Choroid plexus epithelial cell (primary cell): Measurements from ENCODE around the gene ZNHIT2.

Experiments used
- DNase-seq: peaks from one replicate; pipeline ENCODE4 v3.0.0-alpha.2; 2010; ENCODE audit warnings: low read depth
- H3K4me3 ChIP-seq: 2 replicates; pipeline ENCODE4 v1.5.1; 2011; ENCODE audit warnings: low read depth, mild to moderate bottlenecking, control low read depth, low read length, moderate library complexity
- CTCF ChIP-seq: conservative IDR thresholded peaks from 2 replicates; pipeline ENCODE4 v1.5.1; 2011; ENCODE audit warnings: low read depth, mild to moderate bottlenecking, control low read depth, inconsistent platforms, low read length, moderate library complexity

The ZNHIT2 gene

GRCh38 chr11:65117206-65118096 is at the start of gene ZNHIT2:
ZNHIT2 (minus strand) TSS chr11:65117701; CDS start chr11:65117653, 48 bp downstream.
- TF ChIP-seq CTCF: peak; percentile 91
- peak within 1 kb of the TSS; percentile 94 for H3K4me3 ChIP-seq
- peak; percentile 99 for DNase-seq

GRCh38 chr11:65166893-65167292 is 49.4 kb upstream of the ZNHIT2 start:
- no peak for TF ChIP-seq CTCF
- no peak for DNase-seq

GRCh38 chr11:65165410-65166317 is 48.2 kb upstream of the ZNHIT2 start:
- no peak for TF ChIP-seq CTCF
- H3K4me3 ChIP-seq: peak overlapping the region; percentile 43
- peak; percentile 31 for DNase-seq

More at GRCh38 chr11:65166893-65167292, 49.4 kb upstream of the ZNHIT2 start:
- no peak overlapping the region for H3K4me3 ChIP-seq

- no peak for TF ChIP-seq CTCF
- no peak overlapping the region for H3K4me3 ChIP-seq
- DNase-seq: no peak
Measured at GRCh38 chr11:65163684-65164083, 46.2 kb upstream of the ZNHIT2 start.

DNA sequence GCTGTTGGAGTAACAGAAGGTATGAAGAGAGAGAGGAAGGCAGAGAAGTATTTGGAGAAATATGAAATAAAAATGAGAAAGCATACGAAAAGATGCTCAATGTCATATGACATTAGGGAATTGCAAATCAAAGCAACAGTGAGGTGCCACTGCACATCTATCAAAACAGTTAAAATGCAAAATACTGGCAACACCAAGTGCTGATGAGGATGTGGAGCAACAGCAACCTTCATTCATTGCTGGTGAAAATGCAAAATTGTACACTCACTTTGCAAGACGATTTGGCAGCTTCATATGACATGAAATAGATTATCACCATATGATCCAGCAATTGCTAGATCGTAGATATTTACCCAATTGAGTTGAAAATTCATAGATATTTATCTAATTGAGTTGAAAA is 43.1 kb upstream of the ZNHIT2 start:
- no peak for TF ChIP-seq CTCF
- H3K4me3 ChIP-seq: no peak overlapping the region
- no peak for DNase-seq

DNA sequence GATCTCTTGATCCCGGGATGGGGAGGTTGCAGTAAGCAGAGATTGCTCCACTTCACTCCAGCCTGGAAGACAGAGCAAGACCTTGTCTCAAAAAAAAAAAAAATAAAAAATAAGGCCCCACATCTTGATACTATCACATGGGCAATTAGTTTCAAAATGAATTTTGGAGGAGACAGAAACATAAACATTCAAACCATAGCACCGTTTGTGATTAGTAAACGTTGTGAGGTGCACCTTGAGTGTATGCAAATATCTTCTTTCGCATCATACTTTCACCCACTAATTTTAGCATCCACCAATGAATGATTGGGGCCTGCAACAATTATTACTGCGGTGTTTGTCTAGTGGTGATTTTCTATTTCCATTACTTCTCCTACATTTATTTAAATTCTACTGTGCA is 41.5 kb upstream of the ZNHIT2 start:
- DNase-seq: no peak
- no peak for TF ChIP-seq CTCF
- H3K4me3 ChIP-seq: no peak overlapping the region
